Upper lobe of left lung (tissue), 6 donors: ENCODE measurements around the gene SLC41A3. TPM values are rescaled to one million over a fixed set of nuclear protein-coding genes. Genes with fewer than 3 reads are reported as not detected.

ENCODE experiments used
- ATAC-seq, 2 donors: fragments of 200-7000 bp; cut with Tn5 transposase; one replicate each; pipeline ENCODE4 v1.9.1; 2022; ENCODE audit warnings: mild to moderate bottlenecking in 2 of 2, moderate library complexity in 2 of 2; ENCODE audit not compliant: low FRiP score in 2 of 2
- DNase-seq, 2 donors: peaks; one replicate each; pipeline ENCODE4 v3.0.0-alpha.2; 2019 to 2020
- H3K27ac ChIP-seq, 4 donors: fragments of 200-600 bp; sonication (generic); one replicate each; pipeline ENCODE4 v1.5.1; 2016 to 2019
- H3K27me3 ChIP-seq, 4 donors: fragments of 200-600 bp; sonication (generic); one replicate each; pipeline ENCODE4 v1.5.1; 2017 to 2019
- H3K36me3 ChIP-seq, 4 donors: fragments of 200-600 bp; sonication (generic); one replicate each; pipeline ENCODE4 v1.5.1; 2016 to 2019
- H3K4me1 ChIP-seq, 4 donors: fragments of 200-600 bp; sonication (generic); one replicate each; pipeline ENCODE4 v1.5.1; 2018 to 2019
- H3K4me3 ChIP-seq, 4 donors: fragments of 200-600 bp; sonication (generic); one replicate each; pipeline ENCODE4 v1.5.1; 2017 to 2019; ENCODE audit warnings: mild to moderate bottlenecking in 2 of 4, moderate library complexity in 1 of 4
- H3K9me3 ChIP-seq, 4 donors: fragments of 200-600 bp; sonication (generic); one replicate each; pipeline ENCODE4 v1.5.1; 2018 to 2019
- EP300 ChIP-seq, 4 donors: sonication (generic); formaldehyde crosslinking; IDR thresholded peaks; one replicate each; pipeline ENCODE4 v1.5.1; 2017; ENCODE audit warnings: antibody characterized with exemption in 4 of 4, control low read depth in 2 of 4
- POLR2A ChIP-seq, 4 donors: fragments of 450-650 bp; IDR thresholded peaks; one replicate each; pipeline ENCODE4 v1.5.1; 2016 to 2017; ENCODE audit warnings: antibody characterized with exemption in 4 of 4, mild to moderate bottlenecking in 2 of 4
- POLR2AphosphoS5 ChIP-seq, 2 donors: sonication (generic); formaldehyde crosslinking; IDR thresholded peaks; one replicate each; pipeline ENCODE4 v1.5.1; 2017; ENCODE audit warnings: antibody characterized with exemption in 2 of 2
- WGBS, 2 donors: methylation state at CpG; one replicate each; pipeline ENCODE4 v1.1.5; 2017 to 2018; 5-methylcytosine and 5-hydroxymethylcytosine counted together
- total RNA-seq, 6 donors: library from RNA; depleted of rRNA in 4 of 6; stranded (reverse); fragments of >200 nt in 4 of 6; gene quantifications; one replicate each; pipeline versions ENCODE4 v1.1.0 to v1.2.1, GENCODE V29; 2016 to 2021
- TF ChIP-seq, protein P1 (sequence below), 6 experiments: fragments of 450-650 bp in 4 of 6; fragments of 200-600 bp in 2 of 6; sonication (generic) in 2 of 6; IDR thresholded peaks; one replicate each; pipeline ENCODE4 v1.5.1; 2016 to 2019; ENCODE audit warnings: antibody characterized with exemption in 6 of 6
- donor health status: DM: no; HTN: no; CAD: no; lungs with moderate emphysema.
- donor health status: DM: no; HTN: yes; CAD: no; lungs with severe emphysema.

Gene SLC41A3
- total RNA-seq, 6 donors from 2014 or later = 17.1 to 40.1 (median 32.3) TPM

DNA sequence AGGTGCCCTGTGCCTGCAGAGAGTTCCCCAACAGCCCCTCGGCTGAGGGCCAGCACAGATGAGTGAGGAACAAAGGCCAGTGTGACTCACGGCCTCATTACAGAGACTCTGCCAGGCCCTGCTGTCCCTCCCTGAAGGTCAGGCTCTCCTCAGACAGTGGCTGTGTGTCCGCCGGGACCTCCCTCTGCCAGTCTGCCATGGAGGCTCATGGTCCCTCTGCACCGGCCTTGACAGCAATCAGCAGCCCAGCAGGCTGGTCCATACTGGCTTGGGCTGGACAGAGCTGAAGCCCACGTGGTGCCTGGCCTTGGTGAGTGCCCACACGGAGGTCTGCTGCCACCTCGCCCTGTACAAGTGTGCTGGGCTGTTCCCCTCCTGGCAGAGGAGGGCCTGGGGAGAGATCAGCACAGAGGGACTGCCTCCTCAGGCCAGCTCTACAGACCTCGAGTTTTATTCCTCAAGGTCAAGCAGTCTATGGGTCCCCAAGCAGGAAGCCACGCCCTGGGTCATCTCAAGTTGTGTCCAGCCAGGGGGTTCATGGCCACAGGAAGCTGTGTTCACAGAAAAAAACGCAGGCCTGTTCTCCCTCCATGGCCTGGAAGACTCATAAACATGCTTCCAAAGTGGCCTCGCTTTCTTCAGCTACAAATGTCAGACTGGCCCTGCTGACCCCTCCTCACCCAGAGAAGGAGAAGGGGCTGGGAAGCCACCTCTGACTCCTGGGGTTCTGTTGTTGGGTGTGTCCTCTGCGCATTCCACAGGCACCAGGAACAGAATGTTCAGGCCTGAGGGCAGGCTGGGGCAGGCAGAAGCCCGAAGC lies 27.0 kb downstream of the SLC41A3 start:
- ATAC-seq = no peak
- 70 to 80% methylated on average over 6 to 14 of the region's 14 CpGs for WGBS, 2 donors
- Histone ChIP-seq H3K27me3 (no peaks in the 10 kb centered on the region), H3K4me1 (peaks cover 0 to 8% (median 0%) of the 10 kb centered on the region in 4 donors), H3K4me3 (no peak overlapping the region), H3K9me3 (no peaks in the 10 kb centered on the region), H3K36me3 (no peaks in the 10 kb centered on the region), H3K27ac (peak overlapping the region in 1 of 4 donors; percentile 7)
- DNase-seq = peak in 1 of 2 donors; percentile 53
- no peak for TF ChIP-seq POLR2AphosphoS5 (IDR thresholded peaks at IDR 0.05)
- no peak for TF ChIP-seq POLR2A (IDR thresholded peaks at IDR 0.05)
- no peak for TF ChIP-seq EP300 (IDR thresholded peaks at IDR 0.05)
- TF ChIP-seq, protein P1, sequence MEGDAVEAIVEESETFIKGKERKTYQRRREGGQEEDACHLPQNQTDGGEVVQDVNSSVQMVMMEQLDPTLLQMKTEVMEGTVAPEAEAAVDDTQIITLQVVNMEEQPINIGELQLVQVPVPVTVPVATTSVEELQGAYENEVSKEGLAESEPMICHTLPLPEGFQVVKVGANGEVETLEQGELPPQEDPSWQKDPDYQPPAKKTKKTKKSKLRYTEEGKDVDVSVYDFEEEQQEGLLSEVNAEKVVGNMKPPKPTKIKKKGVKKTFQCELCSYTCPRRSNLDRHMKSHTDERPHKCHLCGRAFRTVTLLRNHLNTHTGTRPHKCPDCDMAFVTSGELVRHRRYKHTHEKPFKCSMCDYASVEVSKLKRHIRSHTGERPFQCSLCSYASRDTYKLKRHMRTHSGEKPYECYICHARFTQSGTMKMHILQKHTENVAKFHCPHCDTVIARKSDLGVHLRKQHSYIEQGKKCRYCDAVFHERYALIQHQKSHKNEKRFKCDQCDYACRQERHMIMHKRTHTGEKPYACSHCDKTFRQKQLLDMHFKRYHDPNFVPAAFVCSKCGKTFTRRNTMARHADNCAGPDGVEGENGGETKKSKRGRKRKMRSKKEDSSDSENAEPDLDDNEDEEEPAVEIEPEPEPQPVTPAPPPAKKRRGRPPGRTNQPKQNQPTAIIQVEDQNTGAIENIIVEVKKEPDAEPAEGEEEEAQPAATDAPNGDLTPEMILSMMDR (IDR thresholded peaks at IDR 0.05) = no peak

DNA sequence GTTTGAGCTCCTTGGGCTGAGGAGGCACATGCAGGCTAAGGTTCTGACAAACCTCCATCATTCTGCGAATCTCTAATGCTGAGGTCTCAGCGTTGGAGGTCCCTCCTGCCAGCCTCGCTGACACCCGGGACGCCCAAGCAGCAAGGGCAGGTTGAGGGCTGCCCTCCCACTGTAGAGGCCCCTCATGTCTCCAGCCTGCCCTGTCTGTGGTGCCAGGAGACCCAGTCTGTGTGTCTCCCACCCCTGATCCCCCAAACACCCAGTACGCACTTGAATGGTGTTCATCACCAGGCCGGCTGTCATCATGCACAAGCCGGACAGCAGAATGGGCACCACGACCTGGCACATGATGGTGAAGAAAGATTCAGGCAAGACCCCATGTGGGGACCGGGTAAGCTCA lies 27.8 kb downstream of the SLC41A3 start:
- no peak for TF ChIP-seq POLR2AphosphoS5 (IDR thresholded peaks at IDR 0.05)
- TF ChIP-seq EP300 (IDR thresholded peaks at IDR 0.05) = no peak
- TF ChIP-seq POLR2A (IDR thresholded peaks at IDR 0.05) = no peak
- TF ChIP-seq, protein P1 (IDR thresholded peaks at IDR 0.05) = no peak
- Histone ChIP-seq H3K27me3 (no peaks in the 10 kb centered on the region), H3K36me3 (no peaks in the 10 kb centered on the region), H3K4me3 (no peak overlapping the region), H3K27ac (no peak overlapping the region), H3K9me3 (no peaks in the 10 kb centered on the region), H3K4me1 (peaks cover 0 to 8% (median 0%) of the 10 kb centered on the region in 4 donors)
- WGBS, 2 donors = 93 to 100% methylated on average over 5 to 9 of the region's 10 CpGs
- no peak for ATAC-seq
- peak in 1 of 2 donors; percentile 42 for DNase-seq

DNA sequence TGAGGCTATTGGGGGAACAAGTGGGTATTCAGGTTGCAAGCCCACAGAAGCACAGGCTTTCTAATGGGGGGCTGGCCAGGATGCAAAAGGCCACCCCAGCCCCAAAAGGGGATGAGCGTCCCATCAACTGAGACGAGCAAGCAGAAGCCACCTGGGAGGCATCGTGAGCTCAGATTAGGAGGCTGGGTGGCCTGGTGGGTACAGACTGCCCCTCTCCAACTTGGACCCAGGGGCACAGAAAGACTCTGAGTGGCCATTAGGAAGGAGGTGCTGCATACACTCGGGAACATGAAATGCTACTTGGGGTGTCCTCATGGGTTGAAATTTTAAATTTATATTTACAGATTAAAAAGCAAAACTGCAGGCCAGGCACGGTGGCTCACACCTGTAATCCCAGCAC lies 29.1 kb downstream of the SLC41A3 start:
- H3K36me3 ChIP-seq = peaks cover 0 to 10% (median 3%) of the 10 kb centered on the region in 4 donors
- 92 to 96% methylated on average over 5 of the region's 5 CpGs for WGBS, 2 donors
- H3K27ac ChIP-seq = no peak overlapping the region
- peaks cover 0 to 8% (median 0%) of the 10 kb centered on the region in 4 donors for H3K4me1 ChIP-seq
- no peaks in the 10 kb centered on the region for H3K9me3 ChIP-seq
- ATAC-seq (no peak), DNase-seq (no peak)
- no peaks in the 10 kb centered on the region for H3K27me3 ChIP-seq
- no peak overlapping the region for H3K4me3 ChIP-seq
- TF ChIP-seq, protein P1 (IDR thresholded peaks at IDR 0.05) = no peak
- TF ChIP-seq POLR2AphosphoS5 (IDR thresholded peaks at IDR 0.05) (no peak), POLR2A (IDR thresholded peaks at IDR 0.05) (no peak), EP300 (IDR thresholded peaks at IDR 0.05) (no peak)

DNA sequence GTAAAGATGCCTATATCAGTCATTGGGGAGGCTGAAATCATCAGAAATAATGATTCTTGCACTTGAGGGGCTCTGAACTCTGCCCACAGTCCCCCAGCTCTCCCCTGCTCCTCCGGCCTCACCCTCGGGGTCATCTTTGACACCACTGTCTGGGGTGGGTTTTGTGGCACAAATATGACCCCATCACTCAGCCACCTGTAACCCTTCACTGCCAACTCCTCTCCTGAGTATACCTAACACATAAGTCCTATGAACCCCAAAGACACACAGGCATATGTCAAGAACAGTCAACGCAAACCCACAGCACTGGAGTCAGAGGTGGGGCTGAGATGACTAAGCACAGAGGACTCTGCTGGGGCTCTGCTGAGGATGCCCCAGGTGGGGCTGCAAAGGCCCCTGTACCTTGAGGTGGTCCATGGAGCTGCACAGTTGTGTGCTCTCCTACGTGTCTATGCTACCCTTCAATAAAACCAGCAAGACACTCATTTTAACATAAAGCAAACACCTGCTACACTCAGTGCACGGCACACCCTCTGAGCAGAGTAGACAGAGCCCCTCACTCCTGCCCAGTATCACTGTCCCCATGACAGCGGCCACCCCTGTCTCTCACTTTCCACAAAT lies 29.9 kb downstream of the SLC41A3 start:
- Histone ChIP-seq H3K27me3 (no peaks in the 10 kb centered on the region), H3K27ac (no peak overlapping the region), H3K4me1 (peaks cover 0 to 8% (median 0%) of the 10 kb centered on the region in 4 donors), H3K4me3 (no peak overlapping the region), H3K9me3 (no peaks in the 10 kb centered on the region), H3K36me3 (peaks cover 0 to 10% (median 3%) of the 10 kb centered on the region in 4 donors)
- 94 to 96% methylated on average over 6 of the region's 6 CpGs for WGBS, 2 donors
- ATAC-seq (no peak), DNase-seq (no peak)
- TF ChIP-seq POLR2A (IDR thresholded peaks at IDR 0.05) (no peak), EP300 (IDR thresholded peaks at IDR 0.05) (no peak), POLR2AphosphoS5 (IDR thresholded peaks at IDR 0.05) (no peak)
- TF ChIP-seq, protein P1 (IDR thresholded peaks at IDR 0.05) = no peak
